ENCODE results near the gene MYBPHL. TPM values are rescaled to one million over a fixed set of nuclear protein-coding genes. Genes with fewer than 3 reads are reported as not detected.
A peak's percentile ranks its signal among the peaks of the same experiment; 100 is the strongest.

MYBPHL gene
- total and polyA plus RNA-seq, 2 of the 13 experiments (the other 11 are each of a cell fraction or from before 2014, with no cell fraction given): 3.7 to 3.8 TPM

GRCh38 chr1:109299558-109300343, 7.1 kb downstream of the MYBPHL start (continued):
- no peak for TF ChIP-seq ZNF160 (CRISPR knock-in tag; IDR thresholded peaks at IDR 0.05)
- TF ChIP-seq ZBED4 (CRISPR knock-in tag; IDR thresholded peaks at IDR 0.05; ENCODE audit: borderline replicate concordance): no peak
- TF ChIP-seq ZNF503 (CRISPR knock-in tag; IDR thresholded peaks at IDR 0.05): no peak
- TF ChIP-seq ZNF276 (CRISPR knock-in tag; IDR thresholded peaks at IDR 0.05; ENCODE audit: low read depth): no peak
- TF ChIP-seq HNF4G (IDR thresholded peaks at IDR 0.05; ENCODE audit: borderline replicate concordance, low read depth, low read length): no peak
- TF ChIP-seq HNF4G (CRISPR knock-in tag; IDR thresholded peaks at IDR 0.05; ENCODE audit: borderline replicate concordance, low read depth): no peak
- no peak for TF ChIP-seq ARHGAP35 (CRISPR knock-in tag; IDR thresholded peaks at IDR 0.05; ENCODE audit: borderline replicate concordance)
- no peak for TF ChIP-seq RBFOX2 (IDR thresholded peaks at IDR 0.05; ENCODE audit: low read depth, low read length)
- TF ChIP-seq DNMT1 (CRISPR knock-in tag; IDR thresholded peaks at IDR 0.05): no peak
- TF ChIP-seq ZFP37 (CRISPR knock-in tag; IDR thresholded peaks at IDR 0.05; ENCODE audit: borderline replicate concordance): no peak
- peak; percentile 77 for TF ChIP-seq ZNF687 (CRISPR knock-in tag; IDR thresholded peaks at IDR 0.05)
- peak; percentile 31; the same call in 1 of the 2 replicates for TF ChIP-seq ZMYM4 (CRISPR knock-in tag; IDR thresholded peaks at IDR 0.05)
